PC-3 (cell line): ENCODE measurements around the gene DENND2D. TPM values are rescaled to one million over a fixed set of nuclear protein-coding genes. Genes with fewer than 3 reads are reported as not detected.

Source experiments
- ATAC-seq: fragments of 200-7000 bp; cut with Tn5 transposase; 2 replicates; pipeline ENCODE4 v1.9.1; 2020; ENCODE audit warnings: mild to moderate bottlenecking, moderate library complexity
- BruUV-seq: library from RNA; stranded (reverse); fragments of 400-500 nt; replicated peaks from 2 replicates; lab custom pipeline; 2021; lab: Mats Ljungman, UMichigan
- CTCF ChIA-PET: fragments of 300-600 bp; sonication (Branson Sonifier 250); formaldehyde crosslinking; loops from one replicate; lab custom pipeline; 2022; ENCODE audit warnings: antibody characterized with exemption; lab: Charles Lee
- POLR2A ChIA-PET: fragments of 300-600 bp; sonication (Branson Sonifier 250); formaldehyde crosslinking; loops from one replicate; lab custom pipeline; 2022; ENCODE audit warnings: antibody characterized with exemption; ENCODE audit not compliant: unreplicated experiment; lab: Charles Lee
- DNase-seq: peaks from one replicate; pipeline ENCODE4 v3.0.0-alpha.2; 2015
- H2AFZ ChIP-seq: fragments of 300-600 bp; sonication (generic); 2 replicates; pipeline ENCODE4 v1.6.0; 2016; ENCODE audit warnings: antibody characterized with exemption, low read length
- H3F3A ChIP-seq: fragments of 300-600 bp; sonication (generic); one replicate; pipeline ENCODE4 v1.6.0; 2017; ENCODE audit warnings: antibody characterized with exemption, low read length, control low read depth, mild to moderate bottlenecking; ENCODE audit not compliant: unreplicated experiment
- H3K27ac ChIP-seq: fragments of 300-600 bp; sonication (generic); 2 replicates; pipeline ENCODE4 v1.5.1; 2016; ENCODE audit warnings: mild to moderate bottlenecking, low read length
- H3K27me3 ChIP-seq: fragments of 300-600 bp; sonication (generic); 2 replicates; pipeline ENCODE4 v1.6.1; 2016; ENCODE audit warnings: low read length, mixed read lengths
- H3K36me3 ChIP-seq: fragments of 300-600 bp; sonication (generic); 2 replicates; pipeline ENCODE4 v1.6.1; 2016; ENCODE audit warnings: low read depth, mixed run types, low read length, mixed read lengths
- H3K4me1 ChIP-seq: fragments of 300-600 bp; sonication (generic); 2 replicates; pipeline ENCODE4 v1.5.1; 2016; ENCODE audit warnings: low read length; ENCODE audit not compliant: insufficient read depth
- H3K4me2 ChIP-seq: fragments of 300-600 bp; sonication (generic); 2 replicates; pipeline ENCODE4 v1.6.0; 2016; ENCODE audit warnings: low read length
- H3K4me3 ChIP-seq: fragments of 300-600 bp; sonication (generic); 2 replicates; pipeline ENCODE4 v1.5.1; 2016; ENCODE audit warnings: mild to moderate bottlenecking, low read length, mixed read lengths
- H3K79me2 ChIP-seq: fragments of 300-600 bp; sonication (generic); 2 replicates; pipeline ENCODE4 v1.6.1; 2017; ENCODE audit warnings: low read length, mixed read lengths
- H3K9ac ChIP-seq: fragments of 300-600 bp; sonication (generic); 2 replicates; pipeline ENCODE4 v1.6.0; 2016; ENCODE audit warnings: mild to moderate bottlenecking, low read length
- H3K9me2 ChIP-seq: fragments of 300-600 bp; sonication (generic); replicated peaks from 2 replicates; pipeline ENCODE4 v1.6.1; 2016; ENCODE audit warnings: mixed run types, low read length, mixed read lengths
- H3K9me3 ChIP-seq: fragments of 300-600 bp; sonication (generic); 2 replicates; pipeline ENCODE4 v1.6.1; 2016; ENCODE audit warnings: low read length, mixed read lengths
- H4K20me1 ChIP-seq: fragments of 300-600 bp; sonication (generic); 2 replicates; pipeline ENCODE4 v1.6.1; 2016; ENCODE audit warnings: low read length, mixed read lengths
- EZH2 ChIP-seq: fragments of 300-600 bp; sonication (generic); IDR thresholded peaks from one replicate; pipeline ENCODE4 v1.6.1; 2017; ENCODE audit warnings: antibody characterized with exemption, mild to moderate bottlenecking, low read length; ENCODE audit not compliant: unreplicated experiment
- EZH2phosphoT487 ChIP-seq: fragments of 300-600 bp; sonication (generic); IDR thresholded peaks from 2 replicates; pipeline ENCODE4 v1.6.1; 2018; ENCODE audit warnings: mild to moderate bottlenecking, antibody characterized with exemption, low read length, borderline replicate concordance
- intact Hi-C: fragments of 100-400 bp; cut with micrococcal nuclease; formaldehyde crosslinking; loops from 2 replicates; pipeline ENCODE4 v1.9.0; 2023
- total RNA-seq: library from RNA; depleted of rRNA; stranded (reverse); fragments of >200 nt; gene quantifications from 2 replicates; pipeline ENCODE4 v1.2.3, GENCODE V29; 2014
- TF ChIP-seq, protein P1 (sequence below): fragments of 300-600 bp; sonication (generic); conservative IDR thresholded peaks from 2 replicates; pipeline ENCODE4 v1.5.1; 2017; ENCODE audit warnings: antibody characterized with exemption, low read depth, mild to moderate bottlenecking, low read length

The DENND2D gene
- total RNA-seq, 1 experiment from 2014 or later, result 4.0 TPM

DNA sequence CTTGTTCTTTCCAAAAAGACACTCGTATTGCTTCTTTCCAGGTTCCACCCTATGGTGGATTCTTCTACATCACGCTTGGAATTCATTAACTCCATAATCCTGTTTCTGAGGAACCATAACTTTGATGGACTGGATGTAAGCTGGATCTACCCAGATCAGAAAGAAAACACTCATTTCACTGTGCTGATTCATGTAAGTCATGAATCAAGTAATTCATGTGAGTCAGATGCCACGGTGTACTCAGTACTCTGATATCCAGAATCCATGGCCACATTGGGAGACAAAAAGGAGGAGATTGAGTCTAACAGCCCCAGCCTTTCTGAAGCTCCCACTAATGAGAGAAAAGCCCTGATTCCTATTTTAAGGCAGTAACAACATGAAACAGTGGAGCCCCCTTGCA, 34.4 kb upstream of the DENND2D start:
- intact Hi-C loops, result no loop called here
- TF ChIP-seq EZH2, result no peak
- TF ChIP-seq EZH2phosphoT487, result no peak
- TF ChIP-seq, protein P1, sequence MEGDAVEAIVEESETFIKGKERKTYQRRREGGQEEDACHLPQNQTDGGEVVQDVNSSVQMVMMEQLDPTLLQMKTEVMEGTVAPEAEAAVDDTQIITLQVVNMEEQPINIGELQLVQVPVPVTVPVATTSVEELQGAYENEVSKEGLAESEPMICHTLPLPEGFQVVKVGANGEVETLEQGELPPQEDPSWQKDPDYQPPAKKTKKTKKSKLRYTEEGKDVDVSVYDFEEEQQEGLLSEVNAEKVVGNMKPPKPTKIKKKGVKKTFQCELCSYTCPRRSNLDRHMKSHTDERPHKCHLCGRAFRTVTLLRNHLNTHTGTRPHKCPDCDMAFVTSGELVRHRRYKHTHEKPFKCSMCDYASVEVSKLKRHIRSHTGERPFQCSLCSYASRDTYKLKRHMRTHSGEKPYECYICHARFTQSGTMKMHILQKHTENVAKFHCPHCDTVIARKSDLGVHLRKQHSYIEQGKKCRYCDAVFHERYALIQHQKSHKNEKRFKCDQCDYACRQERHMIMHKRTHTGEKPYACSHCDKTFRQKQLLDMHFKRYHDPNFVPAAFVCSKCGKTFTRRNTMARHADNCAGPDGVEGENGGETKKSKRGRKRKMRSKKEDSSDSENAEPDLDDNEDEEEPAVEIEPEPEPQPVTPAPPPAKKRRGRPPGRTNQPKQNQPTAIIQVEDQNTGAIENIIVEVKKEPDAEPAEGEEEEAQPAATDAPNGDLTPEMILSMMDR, result no peak
- Histone ChIP-seq H3K27me3 (no peaks in the 10 kb centered on the region), H3K4me2 (peak overlapping the region; percentile 68), H3K9me2 (no peaks in the 10 kb centered on the region), H3F3A (no peaks in the 10 kb centered on the region), H3K9ac (no peak overlapping the region), H3K4me1 (peaks cover 34% of the 10 kb centered on the region), H3K79me2 (no peaks in the 10 kb centered on the region), H2AFZ (no peak overlapping the region), H3K27ac (peak overlapping the region; percentile 70), H3K4me3 (peak overlapping the region; percentile 17; the same call in 1 of the 2 replicates), H4K20me1 (no peaks in the 10 kb centered on the region), H3K36me3 (no peaks in the 10 kb centered on the region), H3K9me3 (no peaks in the 10 kb centered on the region)
- CTCF ChIA-PET, result interaction anchor here (1.0 kb wide), 1 partner anchor 99 kb away, joined by 3 read pairs; no protein-coding TSS in a partner anchor
- peak; percentile 88 for ATAC-seq
- POLR2A ChIA-PET, result no interaction called here
- peak; percentile 84 for DNase-seq
- BruUV-seq, result no TSS peak

GRCh38 chr1:111234258-111234657, 33.8 kb upstream of the DENND2D start:
- Histone ChIP-seq H3K27me3 (no peaks in the 10 kb centered on the region), H3K36me3 (no peaks in the 10 kb centered on the region), H4K20me1 (no peaks in the 10 kb centered on the region), H3K9ac (no peak overlapping the region), H3K4me3 (peak overlapping the region; percentile 17; the same call in 1 of the 2 replicates), H3K27ac (peak overlapping the region; percentile 70), H3K4me2 (peak overlapping the region; percentile 68), H3K9me3 (no peaks in the 10 kb centered on the region), H3F3A (no peaks in the 10 kb centered on the region), H3K79me2 (no peaks in the 10 kb centered on the region), H3K9me2 (no peaks in the 10 kb centered on the region), H3K4me1 (peaks cover 37% of the 10 kb centered on the region), H2AFZ (no peak overlapping the region)
- intact Hi-C loops, result no loop called here
- ChIA-PET POLR2A (no interaction called here), CTCF (interaction anchor here (1.0 kb wide), 1 partner anchor 100 kb away, joined by 3 read pairs; no protein-coding TSS in a partner anchor)
- no TSS peak for BruUV-seq
- TF ChIP-seq EZH2 (no peak), EZH2phosphoT487 (no peak)
- TF ChIP-seq, protein P1, result no peak
- peak; percentile 83 for DNase-seq
- ATAC-seq, result peak; percentile 37

GRCh38 chr1:111232134-111232533, 31.7 kb upstream of the DENND2D start:
- Histone ChIP-seq H3K9ac (no peak overlapping the region), H3K9me3 (no peaks in the 10 kb centered on the region), H3K36me3 (no peaks in the 10 kb centered on the region), H3F3A (no peaks in the 10 kb centered on the region), H3K4me1 (peaks cover 52% of the 10 kb centered on the region), H3K9me2 (no peaks in the 10 kb centered on the region), H2AFZ (no peak overlapping the region), H3K4me3 (no peak overlapping the region), H3K27ac (no peak overlapping the region), H3K4me2 (no peak overlapping the region), H4K20me1 (no peaks in the 10 kb centered on the region), H3K27me3 (no peaks in the 10 kb centered on the region), H3K79me2 (no peaks in the 10 kb centered on the region)
- POLR2A ChIA-PET, result no interaction called here
- ATAC-seq, result no peak
- BruUV-seq, result no TSS peak
- intact Hi-C loops, result no loop called here
- TF ChIP-seq, protein P1, result no peak
- no peak for TF ChIP-seq EZH2
- TF ChIP-seq EZH2phosphoT487, result no peak
- CTCF ChIA-PET, result no interaction called here
- no peak for DNase-seq
